Spleen (tissue), 7 donors: ENCODE results near the gene IFT88.

ENCODE experiments used
- CTCF ChIP-seq, 11 experiments: fragments of 200-600 bp in 7 of 11; fragments of 450-650 bp in 4 of 11; sonication (generic) in 4 of 11; IDR thresholded peaks in 8 of 11; conservative IDR thresholded peaks in 3 of 11; 1 replicate in 7 of 11; 2 replicates in 4 of 11; pipeline versions ENCODE4 v1.4.0 to v1.8.0; 2016 to 2021; ENCODE audit warnings: antibody characterized with exemption in 11 of 11, inconsistent platforms in 4 of 11, mild to moderate bottlenecking in 1 of 11
- POLR2A ChIP-seq, 3 donors: fragments of 450-650 bp; IDR thresholded peaks; one replicate each; pipeline ENCODE4 v1.5.1; 2017; ENCODE audit warnings: antibody characterized with exemption in 3 of 3, mild to moderate bottlenecking in 1 of 3
- POLR2AphosphoS5 ChIP-seq, 3 donors: sonication (generic); formaldehyde crosslinking; IDR thresholded peaks; one replicate each; pipeline ENCODE4 v1.5.1; 2017; ENCODE audit warnings: antibody characterized with exemption in 3 of 3
- donor health status: DM: no; HTN: no; CAD: no; lungs with moderate emphysema.
- donor health status: DM: no; HTN: no; CAD: no.
- donor health status: DM: no; HTN: no; CAD: no.

GRCh38 chr13:20708216-20708615, 141.3 kb downstream of the IFT88 start:
- TF ChIP-seq CTCF (IDR thresholded peaks at IDR 0.05 in 8 of 11, conservative IDR thresholded peaks at IDR 0.05 in 3 of 11) (no peak), POLR2AphosphoS5 (IDR thresholded peaks at IDR 0.05) (no peak), POLR2A (IDR thresholded peaks at IDR 0.05) (no peak)
